ENCODE results near the gene SYNGR4.

The SYNGR4 gene

DNA sequence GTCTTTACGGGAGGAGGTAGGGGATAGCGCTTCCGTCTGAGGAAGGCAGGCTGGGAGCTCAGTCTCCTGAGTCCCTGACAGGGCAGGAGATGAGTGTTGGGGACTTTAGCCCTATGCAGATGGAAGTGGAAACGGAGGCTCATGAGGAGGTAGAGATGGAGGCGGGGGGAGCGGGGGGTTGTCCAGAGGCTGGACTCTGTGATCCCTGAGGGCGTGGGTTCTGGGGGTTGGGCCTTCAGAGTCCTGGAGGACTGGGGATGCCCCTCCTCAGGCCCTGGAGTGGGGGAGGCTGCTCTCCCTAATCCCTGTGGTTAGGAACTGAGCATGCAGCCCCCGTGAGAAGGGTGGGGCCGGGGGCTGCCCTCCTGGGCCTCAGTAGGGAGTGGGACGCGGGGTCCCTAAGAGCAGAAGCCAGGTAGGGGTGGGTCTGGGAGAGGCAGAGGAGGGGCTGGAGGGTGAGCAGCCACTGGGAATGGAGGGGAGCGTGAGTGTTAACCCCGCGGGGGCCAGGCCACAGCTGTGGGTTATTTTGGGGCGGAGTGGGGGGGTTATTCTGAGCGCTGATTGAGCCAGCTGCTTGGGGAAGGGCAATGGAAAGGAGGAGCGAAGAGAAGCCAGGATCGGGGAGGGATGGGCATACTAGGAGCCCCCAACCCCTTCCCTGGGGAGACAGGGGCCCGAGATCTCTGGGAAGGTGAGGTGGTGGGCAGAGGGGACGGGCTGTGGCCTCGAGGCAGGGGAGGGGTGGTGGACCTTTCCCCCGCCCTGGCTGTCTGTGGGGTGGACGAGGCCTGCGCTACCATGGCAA lies 32.1 kb downstream of the SYNGR4 start:
- no peak overlapping the region for H3K27ac ChIP-seq (ENCODE audit: insufficient read depth, low read depth, low read length, poor library complexity, severe bottlenecking)
- H3K9me3 ChIP-seq (ENCODE audit: control insufficient read depth, low read length) = no peaks in the 10 kb centered on the region
- H3K4me3 ChIP-seq (ENCODE audit: insufficient read depth, low read depth, low read length) = no peak overlapping the region
- H3K4me1 ChIP-seq (ENCODE audit: control insufficient read depth, insufficient read depth, low read length) = peaks cover 48% of the 10 kb centered on the region
- WGBS, 2 experiments = 62 to 63% methylated on average over 24 of the region's 24 CpGs
- peaks cover 66% of the 10 kb centered on the region for H3K27me3 ChIP-seq (ENCODE audit: control insufficient read depth, insufficient read depth, low read length, poor library complexity, severe bottlenecking)
- no peaks in the 10 kb centered on the region for H3K36me3 ChIP-seq (ENCODE audit: control insufficient read depth, insufficient read depth, low read length)

DNA sequence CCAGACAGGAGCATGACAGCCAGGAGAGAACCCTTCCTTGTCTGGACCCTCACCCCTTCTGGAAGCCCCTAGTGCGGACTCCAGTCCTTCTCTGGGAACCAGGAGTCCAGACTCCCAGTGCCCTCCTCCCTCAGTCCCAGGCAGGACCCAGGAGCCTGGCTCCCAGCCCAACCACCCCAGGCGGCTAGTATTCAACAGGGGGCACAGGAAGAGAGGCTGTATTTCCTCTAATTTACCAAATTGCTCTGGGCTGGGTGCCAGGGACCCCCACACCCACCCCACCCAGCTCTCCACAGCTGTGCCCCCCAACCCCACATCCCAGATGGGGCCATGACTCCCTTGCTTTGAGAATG lies 32.6 kb downstream of the SYNGR4 start:
- Histone ChIP-seq H3K4me3 (ENCODE audit: insufficient read depth, low read depth, low read length) (no peak overlapping the region), H3K4me1 (ENCODE audit: control insufficient read depth, insufficient read depth, low read length) (peaks cover 48% of the 10 kb centered on the region), H3K27ac (ENCODE audit: insufficient read depth, low read depth, low read length, poor library complexity, severe bottlenecking) (no peak overlapping the region), H3K36me3 (ENCODE audit: control insufficient read depth, insufficient read depth, low read length) (no peaks in the 10 kb centered on the region), H3K27me3 (ENCODE audit: control insufficient read depth, insufficient read depth, low read length, poor library complexity, severe bottlenecking) (peaks cover 66% of the 10 kb centered on the region), H3K9me3 (ENCODE audit: control insufficient read depth, low read length) (no peaks in the 10 kb centered on the region)
- 86 to 88% methylated on average over 2 of the region's 2 CpGs for WGBS, 2 experiments

GRCh38 chr19:48397263-48398101 lies 33.3 kb downstream of the SYNGR4 start:
- WGBS, 2 experiments = 66 to 68% methylated on average over 22 of the region's 22 CpGs
- Histone ChIP-seq H3K36me3 (ENCODE audit: control insufficient read depth, insufficient read depth, low read length) (no peaks in the 10 kb centered on the region), H3K4me1 (ENCODE audit: control insufficient read depth, insufficient read depth, low read length) (peaks cover 48% of the 10 kb centered on the region), H3K9me3 (ENCODE audit: control insufficient read depth, low read length) (no peaks in the 10 kb centered on the region), H3K4me3 (ENCODE audit: insufficient read depth, low read depth, low read length) (peak overlapping the region; percentile 37), H3K27me3 (ENCODE audit: control insufficient read depth, insufficient read depth, low read length, poor library complexity, severe bottlenecking) (peaks cover 62% of the 10 kb centered on the region), H3K27ac (ENCODE audit: insufficient read depth, low read depth, low read length, poor library complexity, severe bottlenecking) (no peak overlapping the region)

DNA sequence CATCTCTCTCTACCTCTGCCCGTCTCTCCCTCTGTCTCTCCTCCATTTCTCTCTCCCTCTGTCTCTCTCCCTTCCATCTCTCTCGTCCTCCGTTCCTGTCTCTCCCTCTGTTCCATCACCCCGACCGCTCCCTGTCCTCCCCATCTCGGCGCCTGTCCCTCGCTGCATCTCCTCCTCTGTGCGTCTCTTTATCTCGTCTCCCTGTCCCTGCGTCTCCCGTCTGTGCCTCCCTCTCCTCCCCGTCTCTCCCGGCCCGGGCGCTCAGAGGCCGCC lies 33.9 kb downstream of the SYNGR4 start:
- H3K4me1 ChIP-seq (ENCODE audit: control insufficient read depth, insufficient read depth, low read length) = peaks cover 45% of the 10 kb centered on the region
- WGBS, 2 experiments = 5 to 6% methylated on average over 17 of the region's 17 CpGs
- H3K9me3 ChIP-seq (ENCODE audit: control insufficient read depth, low read length) = no peaks in the 10 kb centered on the region
- H3K36me3 ChIP-seq (ENCODE audit: control insufficient read depth, insufficient read depth, low read length) = no peaks in the 10 kb centered on the region
- H3K27ac ChIP-seq (ENCODE audit: insufficient read depth, low read depth, low read length, poor library complexity, severe bottlenecking) = no peak overlapping the region
- peak overlapping the region; percentile 37 for H3K4me3 ChIP-seq (ENCODE audit: insufficient read depth, low read depth, low read length)
- peaks cover 57% of the 10 kb centered on the region for H3K27me3 ChIP-seq (ENCODE audit: control insufficient read depth, insufficient read depth, low read length, poor library complexity, severe bottlenecking)

DNA sequence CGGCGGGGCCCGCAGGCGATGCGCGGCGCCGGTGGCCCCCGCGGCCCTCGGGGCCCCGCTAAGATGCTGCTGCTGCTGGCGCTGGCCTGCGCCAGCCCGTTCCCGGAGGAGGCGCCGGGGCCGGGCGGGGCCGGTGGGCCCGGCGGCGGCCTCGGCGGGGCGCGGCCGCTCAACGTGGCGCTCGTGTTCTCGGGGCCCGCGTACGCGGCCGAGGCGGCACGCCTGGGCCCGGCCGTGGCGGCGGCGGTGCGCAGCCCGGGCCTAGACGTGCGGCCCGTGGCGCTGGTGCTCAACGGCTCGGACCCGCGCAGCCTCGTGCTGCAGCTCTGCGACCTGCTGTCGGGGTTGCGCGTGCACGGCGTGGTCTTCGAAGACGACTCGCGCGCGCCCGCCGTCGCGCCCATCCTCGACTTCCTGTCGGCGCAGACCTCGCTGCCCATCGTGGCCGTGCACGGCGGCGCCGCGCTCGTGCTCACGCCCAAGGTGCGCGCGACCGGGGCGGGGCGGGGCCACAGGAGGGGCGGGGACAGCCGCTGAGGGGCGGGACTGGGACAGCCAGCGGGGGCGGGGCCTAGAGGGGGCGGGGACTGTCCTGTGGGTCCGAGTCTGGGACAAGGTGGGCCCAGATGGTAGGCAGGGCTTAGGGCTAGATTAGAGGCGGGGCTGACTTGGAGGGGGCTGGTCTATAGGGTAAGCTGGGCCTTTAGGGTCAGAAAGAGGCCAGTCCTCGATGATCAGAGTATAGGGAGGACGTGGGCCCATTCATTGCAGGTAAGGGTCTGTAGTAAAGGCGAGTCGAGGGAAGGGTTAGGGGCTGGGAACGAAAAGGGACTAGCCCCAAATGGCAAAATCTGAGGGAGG lies 34.4 kb downstream of the SYNGR4 start:
- 5 to 6% methylated on average over 104 of the region's 104 CpGs for WGBS, 2 experiments
- H3K4me1 ChIP-seq (ENCODE audit: control insufficient read depth, insufficient read depth, low read length) = peaks cover 39% of the 10 kb centered on the region
- no peaks in the 10 kb centered on the region for H3K36me3 ChIP-seq (ENCODE audit: control insufficient read depth, insufficient read depth, low read length)
- H3K27me3 ChIP-seq (ENCODE audit: control insufficient read depth, insufficient read depth, low read length, poor library complexity, severe bottlenecking) = peaks cover 51% of the 10 kb centered on the region
- H3K4me3 ChIP-seq (ENCODE audit: insufficient read depth, low read depth, low read length) = peak overlapping the region; percentile 37
- H3K27ac ChIP-seq (ENCODE audit: insufficient read depth, low read depth, low read length, poor library complexity, severe bottlenecking) = no peak overlapping the region
- H3K9me3 ChIP-seq (ENCODE audit: control insufficient read depth, low read length) = no peaks in the 10 kb centered on the region

DNA sequence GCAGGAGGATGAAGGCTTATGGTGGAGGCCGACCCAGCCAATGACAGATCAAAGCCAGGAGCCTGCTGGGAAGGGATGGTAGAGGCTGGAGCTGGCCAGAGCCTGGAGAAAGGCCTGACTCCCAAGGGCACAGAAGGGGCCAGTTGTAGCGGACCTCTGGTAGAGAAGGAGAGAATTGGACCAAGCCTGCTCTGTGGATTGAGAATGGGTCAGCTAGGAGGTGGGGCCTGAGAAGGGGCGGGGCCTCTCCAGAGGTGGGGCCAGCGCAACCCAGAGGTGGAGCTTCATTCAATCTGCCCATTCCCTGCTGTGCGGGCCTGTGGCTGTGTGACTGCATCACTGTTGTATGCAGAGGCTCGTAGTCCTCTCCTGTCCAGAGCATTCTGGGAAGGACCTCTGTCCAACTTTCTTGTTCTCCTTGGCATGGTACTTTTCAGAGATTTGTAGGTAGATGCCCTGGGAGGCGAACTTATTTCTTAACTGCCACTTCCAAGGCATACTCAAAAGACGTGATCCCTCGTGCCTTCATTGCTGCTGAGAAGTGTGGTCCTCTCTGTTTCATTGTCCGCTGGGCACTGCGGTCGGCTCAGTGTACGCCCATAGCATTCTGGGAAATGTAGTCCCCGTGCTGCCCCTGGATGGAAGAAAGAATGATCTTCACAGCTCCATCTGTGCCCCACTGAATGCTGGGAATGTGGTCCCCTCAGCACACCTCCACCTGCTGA lies 36.0 kb downstream of the SYNGR4 start:
- H3K27ac ChIP-seq (ENCODE audit: insufficient read depth, low read depth, low read length, poor library complexity, severe bottlenecking) = peak overlapping the region; percentile 39
- no peaks in the 10 kb centered on the region for H3K36me3 ChIP-seq (ENCODE audit: control insufficient read depth, insufficient read depth, low read length)
- 37 to 40% methylated on average over 14 of the region's 14 CpGs for WGBS, 2 experiments
- H3K4me1 ChIP-seq (ENCODE audit: control insufficient read depth, insufficient read depth, low read length) = peaks cover 29% of the 10 kb centered on the region
- peaks cover 35% of the 10 kb centered on the region for H3K27me3 ChIP-seq (ENCODE audit: control insufficient read depth, insufficient read depth, low read length, poor library complexity, severe bottlenecking)
- no peaks in the 10 kb centered on the region for H3K9me3 ChIP-seq (ENCODE audit: control insufficient read depth, low read length)
- H3K4me3 ChIP-seq (ENCODE audit: insufficient read depth, low read depth, low read length) = no peak overlapping the region

DNA sequence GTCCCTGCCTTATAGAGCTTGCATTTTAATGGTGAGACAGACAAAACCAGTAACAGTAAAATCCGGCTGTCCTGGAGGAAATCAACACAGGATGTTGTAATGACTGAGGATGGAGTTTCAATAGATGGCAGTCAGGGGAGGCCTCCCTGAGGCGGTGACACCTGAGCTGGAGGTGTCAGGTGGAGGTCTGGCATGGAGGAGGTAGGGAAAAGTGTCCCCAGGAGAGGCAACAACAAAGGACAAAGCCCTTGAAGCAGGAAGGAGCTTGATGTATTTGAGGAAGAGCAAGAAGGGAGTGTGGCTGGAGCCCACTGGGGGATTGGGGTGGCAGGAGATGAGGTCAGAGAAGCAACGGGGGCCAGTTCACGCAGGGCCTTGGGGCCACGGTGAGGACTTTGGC lies 37.1 kb downstream of the SYNGR4 start:
- Histone ChIP-seq H3K36me3 (ENCODE audit: control insufficient read depth, insufficient read depth, low read length) (no peaks in the 10 kb centered on the region), H3K4me3 (ENCODE audit: insufficient read depth, low read depth, low read length) (no peak overlapping the region), H3K9me3 (ENCODE audit: control insufficient read depth, low read length) (no peaks in the 10 kb centered on the region), H3K27me3 (ENCODE audit: control insufficient read depth, insufficient read depth, low read length, poor library complexity, severe bottlenecking) (peaks cover 24% of the 10 kb centered on the region), H3K27ac (ENCODE audit: insufficient read depth, low read depth, low read length, poor library complexity, severe bottlenecking) (no peak overlapping the region), H3K4me1 (ENCODE audit: control insufficient read depth, insufficient read depth, low read length) (peaks cover 18% of the 10 kb centered on the region)
- WGBS, 2 experiments = 87 to 88% methylated on average over 5 of the region's 5 CpGs

GRCh38 chr19:48403606-48404005 lies 39.4 kb downstream of the SYNGR4 start:
- Histone ChIP-seq H3K4me3 (ENCODE audit: insufficient read depth, low read depth, low read length) (no peak overlapping the region), H3K9me3 (ENCODE audit: control insufficient read depth, low read length) (no peaks in the 10 kb centered on the region), H3K36me3 (ENCODE audit: control insufficient read depth, insufficient read depth, low read length) (no peaks in the 10 kb centered on the region), H3K27ac (ENCODE audit: insufficient read depth, low read depth, low read length, poor library complexity, severe bottlenecking) (no peak overlapping the region), H3K4me1 (ENCODE audit: control insufficient read depth, insufficient read depth, low read length) (no peaks in the 10 kb centered on the region), H3K27me3 (ENCODE audit: control insufficient read depth, insufficient read depth, low read length, poor library complexity, severe bottlenecking) (peaks cover 1% of the 10 kb centered on the region)
- 29 to 47% methylated on average over 3 of the region's 3 CpGs for WGBS, 2 experiments

DNA sequence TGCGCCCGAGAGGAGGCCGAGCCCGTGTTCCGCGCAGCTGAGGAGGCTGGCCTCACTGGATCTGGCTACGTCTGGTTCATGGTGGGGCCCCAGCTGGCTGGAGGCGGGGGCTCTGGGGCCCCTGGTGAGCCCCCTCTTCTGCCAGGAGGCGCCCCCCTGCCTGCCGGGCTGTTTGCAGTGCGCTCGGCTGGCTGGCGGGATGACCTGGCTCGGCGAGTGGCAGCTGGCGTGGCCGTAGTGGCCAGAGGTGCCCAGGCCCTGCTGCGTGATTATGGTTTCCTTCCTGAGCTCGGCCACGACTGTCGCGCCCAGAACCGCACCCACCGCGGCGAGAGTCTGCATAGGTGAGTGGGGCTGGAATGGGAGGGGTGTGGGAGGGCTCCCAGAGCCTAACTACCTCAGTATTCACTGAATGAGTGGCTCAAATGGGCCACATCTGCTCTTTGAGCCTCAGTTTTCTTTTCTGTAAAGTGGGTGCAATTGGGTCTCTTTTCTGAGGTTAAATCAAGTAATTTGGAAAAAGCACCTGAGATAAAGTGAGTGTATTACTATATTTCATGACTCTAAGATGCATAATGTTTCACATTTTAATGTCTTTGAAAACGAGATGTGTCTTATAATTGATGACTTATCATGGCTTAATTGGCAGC lies 41.0 kb downstream of the SYNGR4 start:
- 95 to 96% methylated on average over 27 of the region's 27 CpGs for WGBS, 2 experiments
- Histone ChIP-seq H3K27me3 (ENCODE audit: control insufficient read depth, insufficient read depth, low read length, poor library complexity, severe bottlenecking) (no peaks in the 10 kb centered on the region), H3K4me3 (ENCODE audit: insufficient read depth, low read depth, low read length) (no peak overlapping the region)

More for the DNA sequence above, 41.0 kb downstream of the SYNGR4 start:
- no peaks in the 10 kb centered on the region for H3K4me1 ChIP-seq (ENCODE audit: control insufficient read depth, insufficient read depth, low read length)
- H3K9me3 ChIP-seq (ENCODE audit: control insufficient read depth, low read length) = no peaks in the 10 kb centered on the region
- H3K36me3 ChIP-seq (ENCODE audit: control insufficient read depth, insufficient read depth, low read length) = no peaks in the 10 kb centered on the region
- no peak overlapping the region for H3K27ac ChIP-seq (ENCODE audit: insufficient read depth, low read depth, low read length, poor library complexity, severe bottlenecking)

All from ectodermal cell (in vitro differentiated cells).